ENCODE data around the gene NSD2.
"Not testable (repeated sequence)": the region's sequence is repeated elsewhere in the genome, so short reads cannot be mapped to it uniquely, and the experiment has no call there.

NSD2 gene

GRCh38 chr4:1842339-1842895, 28.8 kb upstream of the NSD2 start:
- no peak for DNase-seq

- no peak for DNase-seq
Measured at GRCh38 chr4:1842993-1843448, 28.2 kb upstream of the NSD2 start.

GRCh38 chr4:1843852-1844251, 27.3 kb upstream of the NSD2 start:
- DNase-seq = no peak

- DNase-seq = not testable (repeated sequence)
Measured at GRCh38 chr4:1844618-1845017, 26.6 kb upstream of the NSD2 start.

GRCh38 chr4:1846580-1846979, 24.6 kb upstream of the NSD2 start:
- DNase-seq = no peak

GRCh38 chr4:1850276-1850675, 20.9 kb upstream of the NSD2 start:
- DNase-seq = no peak

- no peak for DNase-seq
Measured at GRCh38 chr4:1851160-1851559, 20.0 kb upstream of the NSD2 start.

GRCh38 chr4:1851575-1852410, 19.4 kb upstream of the NSD2 start:
- no peak for DNase-seq

- no peak for DNase-seq
Measured at GRCh38 chr4:1852904-1853623, 18.1 kb upstream of the NSD2 start.

- no peak for DNase-seq
Measured at GRCh38 chr4:1854752-1855151, 16.4 kb upstream of the NSD2 start.

- DNase-seq = no peak
Measured at GRCh38 chr4:1855333-1856070, 15.7 kb upstream of the NSD2 start.

GRCh38 chr4:1856071-1856942, 14.9 kb upstream of the NSD2 start, which contains the start of gene LETM1:
TSS of gene LETM1 (minus strand) at chr4:1856156. CDS start at chr4:1855950, 206 bp downstream.
- peak; percentile 88 to 95 for DNase-seq

- no peak for DNase-seq
Measured at GRCh38 chr4:1856943-1857699, 14.1 kb upstream of the NSD2 start.

GRCh38 chr4:1857931-1858330, 13.3 kb upstream of the NSD2 start:
- no peak for DNase-seq

GRCh38 chr4:1859389-1859753, 11.8 kb upstream of the NSD2 start:
- DNase-seq = no peak

GRCh38 chr4:1862055-1862911, 8.9 kb upstream of the NSD2 start:
- no peak for DNase-seq

GRCh38 chr4:1862961-1863296, 8.3 kb upstream of the NSD2 start:
- no peak for DNase-seq

- no peak for DNase-seq
Measured at GRCh38 chr4:1863297-1864033, 7.7 kb upstream of the NSD2 start.
